Measurements from ENCODE around the gene RETREG3. TPM values are rescaled to one million over a fixed set of nuclear protein-coding genes. Genes with fewer than 3 reads are reported as not detected.

The RETREG3 gene
- total RNA-seq, 1 experiment from 2014 or later, result 36.2 TPM

DNA sequence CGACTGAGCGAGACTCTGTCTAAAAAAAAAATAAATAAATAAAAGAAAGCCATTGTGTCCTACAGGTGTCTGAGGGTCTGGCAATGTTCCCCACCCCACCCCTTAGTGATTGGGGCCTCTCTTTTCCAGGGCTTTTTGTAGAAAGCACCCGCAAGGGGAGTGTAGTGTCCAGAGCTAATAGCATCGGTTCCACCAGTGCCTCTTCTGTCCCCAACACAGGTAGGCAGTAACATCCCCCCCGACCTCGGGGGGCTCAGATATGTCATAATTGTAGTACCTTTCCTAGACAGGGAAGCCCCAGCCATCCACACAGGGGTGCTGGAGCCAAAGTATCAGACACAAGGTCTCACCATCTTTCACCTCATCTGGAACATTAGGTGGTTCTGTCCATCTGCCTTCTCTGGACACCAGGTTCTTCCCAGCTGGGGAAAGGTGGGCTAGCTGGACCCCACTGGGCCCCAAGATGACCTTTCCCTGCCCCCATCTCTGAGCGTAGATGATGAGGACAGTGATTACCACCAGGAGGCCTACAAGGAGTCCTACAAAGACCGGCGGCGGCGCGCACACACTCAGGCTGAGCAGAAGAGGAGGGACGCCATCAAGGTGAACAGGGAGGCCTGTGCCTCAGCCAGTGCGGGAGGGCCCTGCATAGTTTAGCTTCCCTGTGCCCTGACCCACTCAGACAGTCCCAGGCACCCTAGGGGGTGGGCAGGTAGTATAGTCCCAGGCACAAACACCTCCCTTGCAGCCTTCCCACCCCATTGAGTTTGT lies 40.6 kb downstream of the RETREG3 start:
- peaks cover 57% of the 10 kb centered on the region for H3K36me3 ChIP-seq
- no peaks in the 10 kb centered on the region for H3K9me3 ChIP-seq (replicated peaks)
- DNase-seq, result no peak
- H3K4me3 ChIP-seq, result no peak overlapping the region
- H3K4me1 ChIP-seq, result peaks cover 5% of the 10 kb centered on the region; the same call in 1 of the 2 replicates
- no peaks in the 10 kb centered on the region for H3K27me3 ChIP-seq
- H3K27ac ChIP-seq, result no peak overlapping the region

GRCh38 chr17:42566883-42567573 lies 42.1 kb downstream of the RETREG3 start, which contains the start of gene MLX:
Gene MLX, plus strand, starts transcription at chr17:42567100. Its CDS starts 25 bp downstream, at chr17:42567125.
- DNase-seq, result peak; percentile 93 to 97
- Histone ChIP-seq H3K27me3 (no peaks in the 10 kb centered on the region), H3K4me1 (peaks cover 5% of the 10 kb centered on the region; the same call in 1 of the 2 replicates), H3K4me3 (peak within 1 kb of the TSS; percentile 80), H3K36me3 (peaks cover 42% of the 10 kb centered on the region), H3K27ac (peak within 1 kb of the TSS; percentile 56), H3K9me3 (replicated peaks) (no peaks in the 10 kb centered on the region)

DNA sequence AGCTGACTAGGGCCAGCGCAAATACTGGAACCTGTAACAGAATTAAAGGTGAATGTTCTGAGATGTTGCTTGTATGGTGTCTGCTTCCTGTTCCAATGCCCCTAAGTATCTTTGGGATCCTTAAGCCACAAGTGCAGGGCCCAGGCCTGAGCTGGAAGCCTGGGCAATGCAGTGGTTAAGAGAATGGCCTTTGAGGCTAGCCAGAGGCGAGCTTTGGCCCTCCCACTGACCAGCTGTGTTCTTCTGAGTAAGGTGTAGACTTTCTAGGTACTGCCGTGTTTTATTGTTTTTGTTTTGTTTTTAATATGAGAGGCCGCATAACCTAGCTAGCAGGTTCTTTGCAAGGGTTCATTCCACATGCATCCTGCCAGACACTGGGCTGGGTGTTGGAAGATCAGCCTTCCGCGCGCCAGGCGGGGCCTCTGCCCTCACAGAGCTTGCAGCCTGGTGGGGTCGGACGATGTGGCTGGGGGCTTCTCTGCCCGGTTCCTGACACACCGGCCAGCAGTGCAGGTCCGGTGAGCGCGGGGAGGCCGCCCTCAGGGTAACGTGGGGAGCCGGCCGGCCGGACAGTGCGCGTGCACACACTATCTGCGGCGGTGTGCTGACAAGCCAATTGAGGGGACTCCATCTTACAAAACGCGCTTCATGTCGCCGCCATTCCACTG lies 42.8 kb downstream of the RETREG3 start:
- no peaks in the 10 kb centered on the region for H3K27me3 ChIP-seq
- peaks cover 5% of the 10 kb centered on the region; the same call in 1 of the 2 replicates for H3K4me1 ChIP-seq
- H3K4me3 ChIP-seq, result peak overlapping the region; percentile 80
- no peaks in the 10 kb centered on the region for H3K9me3 ChIP-seq (replicated peaks)
- peak overlapping the region; percentile 56 for H3K27ac ChIP-seq
- no peak for DNase-seq
- peaks cover 36% of the 10 kb centered on the region for H3K36me3 ChIP-seq

- Histone ChIP-seq H3K4me1 (peaks cover 5% of the 10 kb centered on the region; the same call in 1 of the 2 replicates), H3K36me3 (peaks cover 31% of the 10 kb centered on the region)
Measured at GRCh38 chr17:42565523-42566214, 43.5 kb downstream of the RETREG3 start.

GRCh38 chr17:42564815-42565522 lies 44.2 kb downstream of the RETREG3 start:
- Histone ChIP-seq H3K27ac (no peak overlapping the region), H3K36me3 (peaks cover 29% of the 10 kb centered on the region), H3K27me3 (no peaks in the 10 kb centered on the region), H3K9me3 (replicated peaks) (no peaks in the 10 kb centered on the region), H3K4me3 (no peak overlapping the region), H3K4me1 (peaks cover 5% of the 10 kb centered on the region; the same call in 1 of the 2 replicates)
- DNase-seq, result no peak

More at GRCh38 chr17:42565523-42566214, 43.5 kb downstream of the RETREG3 start:
- no peaks in the 10 kb centered on the region for H3K9me3 ChIP-seq (replicated peaks)
- no peak overlapping the region for H3K27ac ChIP-seq
- DNase-seq, result no peak
- H3K4me3 ChIP-seq, result no peak overlapping the region
- no peaks in the 10 kb centered on the region for H3K27me3 ChIP-seq

DNA sequence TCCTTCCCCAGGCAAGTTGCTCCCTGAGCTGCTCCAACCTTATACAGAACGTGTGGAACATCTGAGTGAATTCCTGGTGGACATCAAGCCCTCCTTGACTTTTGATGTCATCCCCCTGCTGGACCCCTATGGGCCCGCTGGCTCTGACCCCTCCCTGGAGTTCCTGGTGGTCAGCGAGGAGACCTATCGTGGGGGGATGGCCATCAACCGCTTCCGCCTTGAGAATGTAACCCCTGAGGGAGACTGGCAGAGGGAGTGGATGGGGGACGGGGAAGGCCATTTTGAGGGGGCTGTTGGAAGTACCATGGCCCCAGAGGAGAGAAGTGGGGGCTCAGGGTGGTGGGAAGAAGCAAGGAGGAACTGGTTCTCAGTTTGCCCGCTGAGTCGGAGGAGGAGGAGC lies 45.2 kb downstream of the RETREG3 start:
- H3K36me3 ChIP-seq, result peaks cover 19% of the 10 kb centered on the region
- H3K27me3 ChIP-seq, result no peaks in the 10 kb centered on the region
- H3K4me3 ChIP-seq, result no peak overlapping the region
- no peak overlapping the region for H3K27ac ChIP-seq
- no peaks in the 10 kb centered on the region for H3K9me3 ChIP-seq (replicated peaks)
- H3K4me1 ChIP-seq, result peaks cover 5% of the 10 kb centered on the region; the same call in 1 of the 2 replicates
- DNase-seq, result no peak

DNA sequence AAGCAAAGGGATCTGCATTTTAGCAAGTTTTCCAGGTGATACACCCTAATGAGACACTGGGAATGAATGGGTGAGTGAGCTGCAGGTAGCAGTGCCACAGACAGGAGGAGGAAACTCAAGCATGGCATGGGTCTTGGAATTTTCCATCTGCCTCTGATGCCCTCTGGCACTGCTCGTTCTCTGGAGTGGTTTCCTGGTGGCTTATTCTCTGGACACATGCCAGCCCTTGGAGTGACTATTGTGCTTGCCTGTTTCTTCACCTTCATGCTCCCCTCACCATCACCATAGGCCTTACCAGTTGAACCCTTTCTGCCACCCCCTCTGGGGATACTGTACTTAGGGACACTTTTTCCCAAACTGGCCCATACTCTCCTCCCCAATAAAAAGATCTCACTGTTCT lies 45.6 kb downstream of the RETREG3 start:
- Histone ChIP-seq H3K36me3 (peaks cover 15% of the 10 kb centered on the region), H3K9me3 (replicated peaks) (no peaks in the 10 kb centered on the region), H3K4me1 (peaks cover 5% of the 10 kb centered on the region; the same call in 1 of the 2 replicates), H3K4me3 (peak overlapping the region; percentile 70), H3K27me3 (no peaks in the 10 kb centered on the region), H3K27ac (no peak overlapping the region)
- DNase-seq, result no peak

GRCh38 chr17:42563143-42563509 lies 46.0 kb downstream of the RETREG3 start:
- Histone ChIP-seq H3K27ac (peak overlapping the region; percentile 66), H3K4me1 (peaks cover 5% of the 10 kb centered on the region; the same call in 1 of the 2 replicates), H3K4me3 (peak overlapping the region; percentile 70), H3K9me3 (replicated peaks) (no peaks in the 10 kb centered on the region), H3K27me3 (no peaks in the 10 kb centered on the region), H3K36me3 (peaks cover 13% of the 10 kb centered on the region)
- no peak for DNase-seq

DNA sequence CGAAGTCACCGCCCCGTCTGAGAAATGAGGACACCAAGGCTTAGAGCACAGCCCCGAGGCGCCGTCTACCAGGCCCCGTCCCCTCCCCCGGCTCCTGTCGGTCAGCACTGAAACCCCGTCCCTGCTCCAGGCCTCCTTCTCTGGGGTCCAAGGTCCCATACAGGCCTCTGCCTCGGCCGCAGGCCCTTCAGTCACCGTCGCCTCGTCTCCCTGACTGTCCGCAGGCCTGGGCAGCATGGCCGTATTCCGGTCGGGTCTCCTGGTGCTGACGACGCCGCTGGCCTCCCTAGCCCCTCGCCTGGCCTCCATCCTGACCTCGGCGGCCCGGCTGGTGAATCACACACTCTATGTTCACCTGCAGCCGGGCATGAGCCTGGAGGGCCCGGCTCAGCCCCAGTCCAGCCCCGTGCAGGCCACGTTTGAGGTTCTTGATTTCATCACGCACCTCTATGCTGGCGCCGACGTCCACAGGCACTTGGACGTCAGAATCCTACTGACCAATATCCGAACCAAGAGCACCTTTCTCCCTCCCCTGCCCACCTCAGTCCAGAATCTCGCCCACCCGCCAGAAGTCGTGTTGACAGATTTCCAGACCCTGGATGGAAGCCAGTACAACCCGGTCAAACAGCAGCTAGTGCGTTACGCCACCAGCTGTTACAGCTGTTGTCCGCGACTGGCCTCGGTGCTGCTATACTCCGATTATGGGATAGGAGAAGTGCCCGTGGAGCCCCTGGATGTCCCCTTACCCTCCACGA lies 46.6 kb downstream of the RETREG3 start:
- Histone ChIP-seq H3K36me3 (peaks cover 13% of the 10 kb centered on the region), H3K27ac (peak overlapping the region; percentile 66), H3K27me3 (no peaks in the 10 kb centered on the region), H3K9me3 (replicated peaks) (no peaks in the 10 kb centered on the region), H3K4me3 (peak overlapping the region; percentile 70), H3K4me1 (peaks cover 5% of the 10 kb centered on the region; the same call in 1 of the 2 replicates)
- peak; percentile 42 to 48 for DNase-seq

- Histone ChIP-seq H3K27ac (peak within 1 kb of the TSS; percentile 66), H3K4me3 (peak within 1 kb of the TSS; percentile 70)
- DNase-seq, result peak; percentile 99
Measured at GRCh38 chr17:42561897-42562387, 47.2 kb downstream of the RETREG3 start, which contains the start of gene COASY. Gene COASY, plus strand, starts transcription at chr17:42562148. Its CDS starts 475 bp downstream, at chr17:42562623.

GRCh38 chr17:42560246-42560645 lies 48.9 kb downstream of the RETREG3 start:
- H3K4me3 ChIP-seq, result no peak overlapping the region
- H3K9me3 ChIP-seq (replicated peaks), result no peaks in the 10 kb centered on the region
- H3K27ac ChIP-seq, result no peak overlapping the region
- H3K36me3 ChIP-seq, result peaks cover 3% of the 10 kb centered on the region
- H3K27me3 ChIP-seq, result no peaks in the 10 kb centered on the region
- DNase-seq, result no peak
- no peaks in the 10 kb centered on the region; the same call in 1 of the 2 replicates for H3K4me1 ChIP-seq

More at GRCh38 chr17:42561897-42562387, 47.2 kb downstream of the RETREG3 start, which contains the start of gene COASY:
- Histone ChIP-seq H3K4me1 (peaks cover 5% of the 10 kb centered on the region; the same call in 1 of the 2 replicates), H3K27me3 (no peaks in the 10 kb centered on the region), H3K9me3 (replicated peaks) (no peaks in the 10 kb centered on the region), H3K36me3 (peaks cover 13% of the 10 kb centered on the region)

DNA sequence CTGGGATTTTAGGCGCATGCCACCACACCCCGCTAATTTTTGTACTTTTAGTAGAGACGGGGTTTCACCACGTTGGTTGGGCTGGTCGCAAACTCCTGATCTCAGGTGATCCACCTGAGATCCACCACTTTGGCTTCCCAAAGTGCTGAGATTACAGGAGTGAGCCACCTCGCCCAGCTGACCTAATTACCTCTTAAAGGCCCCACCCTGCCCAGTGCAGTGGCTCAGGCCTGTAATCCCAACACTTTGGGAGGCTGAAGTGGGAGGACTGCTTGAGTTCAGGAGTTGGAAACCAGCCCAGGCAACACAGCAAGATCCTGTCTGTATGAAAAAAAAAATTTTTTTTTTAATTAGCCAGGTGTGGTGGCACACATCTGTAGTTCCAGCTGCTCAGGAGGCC lies 50.1 kb downstream of the RETREG3 start:
- no peak for DNase-seq
- Histone ChIP-seq H3K4me3 (no peak overlapping the region), H3K4me1 (no peaks in the 10 kb centered on the region; the same call in 1 of the 2 replicates), H3K36me3 (no peaks in the 10 kb centered on the region; the same call in 1 of the 2 replicates), H3K27me3 (no peaks in the 10 kb centered on the region), H3K9me3 (replicated peaks) (no peaks in the 10 kb centered on the region), H3K27ac (no peak overlapping the region)
